NCI-H2081 (cell line): Measurements from ENCODE around the gene PSME3.
"Not testable (repeated sequence)": the region's sequence is repeated elsewhere in the genome, so short reads cannot be mapped to it uniquely, and the experiment has no call there.

Experiments
- DNase-seq, 2 experiments: peaks; one replicate each; lab custom pipeline; 2025; lab: John Stamatoyannopoulos, UW

The PSME3 gene

DNA sequence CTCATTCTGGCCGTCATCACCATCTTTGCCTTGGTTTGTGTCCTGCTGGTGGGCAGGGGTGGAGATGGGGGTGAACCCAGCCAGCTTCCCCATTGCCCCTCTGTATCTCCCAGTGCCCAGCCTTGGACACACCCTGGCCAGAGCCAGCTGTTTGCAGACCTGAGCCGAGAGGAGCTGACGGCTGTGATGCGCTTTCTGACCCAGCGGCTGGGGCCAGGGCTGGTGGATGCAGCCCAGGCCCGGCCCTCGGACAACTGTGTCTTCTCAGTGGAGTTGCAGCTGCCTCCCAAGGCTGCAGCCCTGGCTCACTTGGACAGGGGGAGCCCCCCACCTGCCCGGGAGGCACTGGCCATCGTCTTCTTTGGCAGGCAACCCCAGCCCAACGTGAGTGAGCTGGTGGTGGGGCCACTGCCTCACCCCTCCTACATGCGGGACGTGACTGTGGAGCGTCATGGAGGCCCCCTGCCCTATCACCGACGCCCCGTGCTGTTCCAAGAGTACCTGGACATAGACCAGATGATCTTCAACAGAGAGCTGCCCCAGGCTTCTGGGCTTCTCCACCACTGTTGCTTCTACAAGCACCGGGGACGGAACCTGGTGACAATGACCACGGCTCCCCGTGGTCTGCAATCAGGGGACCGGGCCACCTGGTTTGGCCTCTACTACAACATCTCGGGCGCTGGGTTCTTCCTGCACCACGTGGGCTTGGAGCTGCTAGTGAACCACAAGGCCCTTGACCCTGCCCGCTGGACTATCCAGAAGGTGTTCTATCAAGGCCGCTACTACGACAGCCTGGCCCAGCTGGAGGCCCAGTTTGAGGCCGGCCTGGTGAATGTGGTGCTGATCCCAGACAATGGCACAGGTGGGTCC is 18.4 kb downstream of the PSME3 start:
- not testable (repeated sequence) for DNase-seq

GRCh38 chr17:42852351-42852750 is 19.2 kb downstream of the PSME3 start:
- no peak for DNase-seq

DNA sequence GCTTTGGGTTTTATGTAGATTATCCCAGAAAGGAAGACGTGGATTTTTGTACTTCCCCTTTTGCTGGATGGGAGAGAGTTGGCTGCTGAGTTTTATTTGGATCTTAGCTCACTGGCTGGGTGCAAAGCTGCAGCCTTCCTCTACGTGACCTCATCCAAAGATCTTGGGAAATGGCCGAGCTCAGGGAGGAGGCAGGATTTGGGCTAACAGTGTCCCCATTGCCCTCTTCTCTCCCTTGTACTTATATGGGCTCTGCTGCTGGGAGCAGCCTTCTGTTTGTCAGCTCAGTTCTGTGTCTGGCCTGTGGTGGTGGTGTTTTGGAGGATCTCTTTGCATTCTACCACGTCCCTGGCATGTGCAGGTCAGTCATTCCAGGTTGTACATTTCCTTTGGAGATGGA is 19.8 kb downstream of the PSME3 start:
- DNase-seq = no peak

GRCh38 chr17:42853597-42853967 is 20.4 kb downstream of the PSME3 start:
- no peak for DNase-seq

DNA sequence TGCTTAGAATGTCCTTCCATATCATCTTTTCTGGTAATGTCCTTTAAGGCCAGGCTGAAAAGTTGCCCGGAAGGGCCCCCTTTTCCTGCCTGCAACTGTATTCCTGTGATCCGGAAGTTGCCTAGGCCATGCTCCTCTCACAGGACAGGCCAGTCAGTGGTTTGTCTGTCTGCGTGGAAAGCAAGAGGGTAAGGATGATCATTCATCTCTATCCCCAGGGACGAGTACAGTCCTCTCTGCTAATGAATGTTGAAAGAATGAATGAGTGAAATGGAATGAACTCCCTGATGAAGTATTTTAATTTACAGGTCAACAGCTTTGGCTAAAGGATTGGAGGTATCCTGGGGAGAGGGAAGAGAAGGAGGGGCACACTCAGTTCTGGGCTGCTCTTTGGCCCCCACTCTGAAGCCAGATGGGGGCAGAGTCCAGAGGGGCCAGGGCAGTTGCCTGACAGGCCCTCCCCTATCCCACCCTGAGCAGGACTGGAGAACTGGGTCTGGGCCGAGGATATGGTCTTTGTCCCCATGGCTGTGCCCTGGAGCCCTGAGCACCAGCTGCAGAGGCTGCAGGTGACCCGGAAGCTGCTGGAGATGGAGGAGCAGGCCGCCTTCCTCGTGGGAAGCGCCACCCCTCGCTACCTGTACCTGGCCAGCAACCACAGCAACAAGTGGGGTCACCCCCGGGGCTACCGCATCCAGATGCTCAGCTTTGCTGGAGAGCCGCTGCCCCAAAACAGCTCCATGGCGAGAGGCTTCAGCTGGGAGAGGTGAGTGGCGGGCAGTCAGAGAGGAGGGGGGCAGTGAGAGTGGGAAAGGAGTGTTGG is 21.0 kb downstream of the PSME3 start:
- no peak for DNase-seq

- DNase-seq = no peak
Observed at GRCh38 chr17:42855048-42855596, 21.9 kb downstream of the PSME3 start.

DNA sequence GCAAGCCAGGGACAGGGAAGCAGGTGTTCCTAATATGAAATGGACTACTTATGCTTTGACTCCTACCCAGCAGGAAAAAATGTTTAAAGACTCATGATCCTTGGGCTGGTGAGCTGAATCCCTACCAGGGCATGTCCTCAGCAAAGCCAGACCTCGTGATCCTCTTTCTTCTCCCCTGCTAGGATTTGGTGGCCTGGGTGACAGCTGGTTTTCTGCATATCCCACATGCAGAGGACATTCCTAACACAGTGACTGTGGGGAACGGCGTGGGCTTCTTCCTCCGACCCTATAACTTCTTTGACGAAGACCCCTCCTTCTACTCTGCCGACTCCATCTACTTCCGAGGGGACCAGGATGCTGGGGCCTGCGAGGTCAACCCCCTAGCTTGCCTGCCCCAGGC is 22.9 kb downstream of the PSME3 start:
- not testable (repeated sequence) for DNase-seq

DNA sequence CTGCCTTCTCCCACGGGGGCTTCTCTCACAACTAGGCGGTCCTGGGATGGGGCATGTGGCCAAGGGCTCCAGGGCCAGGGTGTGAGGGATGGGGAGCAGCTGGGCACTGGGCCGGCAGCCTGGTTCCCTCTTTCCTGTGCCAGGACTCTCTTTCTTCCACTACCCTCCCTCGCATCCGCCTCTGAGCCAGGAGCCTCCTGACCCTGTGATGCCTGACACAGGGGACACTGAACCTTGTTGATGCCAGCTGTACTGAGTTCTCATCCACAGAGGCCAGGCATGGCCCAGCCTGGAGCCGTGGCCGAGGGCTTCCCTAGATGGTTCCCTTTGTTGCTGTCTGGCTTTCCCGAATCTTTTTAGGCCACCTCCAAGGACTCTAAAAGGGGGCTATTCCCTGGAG is 23.3 kb downstream of the PSME3 start:
- not testable (repeated sequence) for DNase-seq

DNA sequence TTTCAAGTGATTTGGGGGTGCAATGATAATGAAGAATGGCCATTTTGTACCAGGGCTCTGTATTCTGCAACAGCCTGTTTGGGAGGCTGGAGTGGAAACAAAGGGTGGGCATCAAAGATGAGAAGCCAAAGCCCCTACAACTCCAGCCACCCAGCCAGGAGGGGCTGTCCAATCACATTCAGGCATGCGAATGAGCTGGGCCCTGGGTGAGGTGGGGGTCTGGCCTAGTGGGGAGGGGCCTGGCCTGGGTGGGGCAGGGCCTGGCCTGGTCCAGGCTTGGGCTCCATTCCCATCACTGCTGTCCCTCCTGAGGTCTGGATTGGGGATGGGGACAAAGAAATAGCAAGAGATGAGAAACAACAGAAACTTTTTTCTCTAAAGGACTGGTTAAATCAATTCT is 24.2 kb downstream of the PSME3 start:
- no peak for DNase-seq

- no peak for DNase-seq
Observed at GRCh38 chr17:42865638-42866094, 32.5 kb downstream of the PSME3 start.

DNA sequence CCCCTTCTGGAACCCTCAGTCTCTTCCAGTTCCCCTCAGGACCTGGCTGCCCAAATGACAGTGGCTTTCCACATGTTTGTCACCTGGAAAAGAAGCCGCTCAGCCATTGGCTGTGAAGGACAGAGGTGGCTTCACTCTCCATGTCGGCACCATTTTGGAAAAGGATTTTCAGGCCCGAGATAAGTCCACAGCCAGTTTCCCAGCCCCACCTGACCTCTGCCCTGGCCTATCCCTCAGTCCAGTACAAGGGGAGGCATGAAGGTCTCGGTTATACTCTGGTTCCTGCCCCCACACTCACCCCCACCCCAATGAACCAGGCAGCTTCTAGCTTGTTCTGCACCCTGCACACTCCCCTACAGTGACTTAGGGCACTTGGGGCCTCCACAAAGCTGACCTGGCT is 33.0 kb downstream of the PSME3 start:
- DNase-seq = no peak

- no peak for DNase-seq
Observed at GRCh38 chr17:42866631-42867575, 33.7 kb downstream of the PSME3 start.

DNA sequence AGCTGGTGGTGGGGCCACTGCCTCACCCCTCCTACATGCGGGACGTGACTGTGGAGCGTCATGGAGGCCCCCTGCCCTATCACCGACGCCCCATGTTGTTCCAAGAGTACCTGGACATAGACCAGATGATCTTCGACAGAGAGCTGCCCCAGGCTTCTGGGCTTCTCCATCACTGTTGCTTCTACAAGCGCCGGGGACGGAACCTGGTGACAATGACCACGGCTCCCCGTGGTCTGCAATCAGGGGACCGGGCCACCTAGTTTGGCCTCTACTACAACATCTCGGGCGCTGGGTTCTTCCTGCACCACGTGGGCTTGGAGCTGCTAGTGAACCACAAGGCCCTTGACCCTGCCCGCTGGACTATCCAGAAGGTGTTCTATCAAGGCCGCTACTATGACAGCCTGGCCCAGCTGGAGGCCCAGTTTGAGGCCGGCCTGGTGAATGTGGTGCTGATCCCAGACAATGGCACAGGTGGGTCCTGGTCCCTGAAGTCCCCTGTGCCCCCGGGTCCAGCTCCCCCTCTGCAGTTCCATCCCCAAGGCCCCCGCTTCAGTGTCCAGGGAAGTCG is 34.6 kb downstream of the PSME3 start:
- not testable (repeated sequence) for DNase-seq

- DNase-seq = no peak
Observed at GRCh38 chr17:42868338-42868737, 35.1 kb downstream of the PSME3 start.

GRCh38 chr17:42871647-42872046 is 38.5 kb downstream of the PSME3 start:
- DNase-seq = no peak

GRCh38 chr17:42872251-42872965 is 39.2 kb downstream of the PSME3 start:
- DNase-seq = no peak

DNA sequence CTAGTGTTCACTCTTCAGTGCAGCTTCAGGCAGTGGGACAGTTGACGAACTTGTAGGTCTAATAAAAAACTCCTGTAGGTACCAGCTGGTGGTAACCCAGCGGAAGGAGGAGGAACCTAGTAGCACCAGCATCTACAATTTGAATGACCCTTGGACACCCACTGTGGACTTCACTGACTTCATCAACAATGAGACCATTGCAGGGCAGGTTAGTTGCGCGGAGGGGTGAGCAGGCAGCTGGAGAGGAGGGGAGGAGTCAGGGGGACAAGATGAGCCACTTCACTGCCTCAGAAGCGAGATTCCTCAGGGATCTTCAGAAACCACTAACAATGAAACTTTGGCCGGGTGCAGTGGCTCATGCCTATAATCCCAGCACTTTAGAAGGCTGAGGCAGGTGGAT is 40.1 kb downstream of the PSME3 start:
- no peak for DNase-seq

- not testable (repeated sequence) for DNase-seq
Observed at GRCh38 chr17:42873932-42874695, 40.9 kb downstream of the PSME3 start.

DNA sequence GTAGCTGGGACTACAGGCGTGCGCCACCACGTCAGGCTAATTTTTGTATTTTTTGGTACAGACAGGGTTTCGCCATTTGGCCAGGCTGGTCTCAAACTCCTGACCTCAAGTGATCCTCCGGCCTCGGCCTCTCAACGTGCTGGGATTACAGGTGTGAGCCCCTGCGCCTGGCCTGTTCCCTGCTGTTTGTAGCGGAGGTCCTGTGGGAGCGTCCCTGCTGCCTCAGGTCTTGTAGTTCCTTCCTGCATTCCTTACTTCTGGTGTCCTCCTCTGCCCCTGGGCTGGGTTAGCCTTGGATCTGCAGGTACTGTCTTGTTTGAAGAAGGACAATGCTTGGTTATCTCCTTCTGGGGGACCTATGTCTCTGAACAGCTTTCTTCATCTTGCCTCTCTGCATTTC is 43.8 kb downstream of the PSME3 start:
- no peak for DNase-seq
